Brain pericyte (primary cell): Measurements from ENCODE around the gene CAPN12.
"Not testable (repeated sequence)": the region's sequence is repeated elsewhere in the genome, so short reads cannot be mapped to it uniquely, and the experiment has no call there.

Source experiments
- DNase-seq: peaks from one replicate; pipeline ENCODE4 v3.0.0-alpha.2; 2012; ENCODE audit warnings: low read depth, low spot score

Gene CAPN12

GRCh38 chr19:38744298-38744681 is at the start of gene CAPN12:
CAPN12 (minus strand) TSS chr19:38744474; CDS start chr19:38744165, 309 bp downstream.
- no peak for DNase-seq

- DNase-seq = no peak
Observed at GRCh38 chr19:38793671-38794070, 49.4 kb upstream of the CAPN12 start.

GRCh38 chr19:38793177-38793576 is 48.9 kb upstream of the CAPN12 start:
- DNase-seq = no peak

- no peak for DNase-seq
Observed at GRCh38 chr19:38792250-38793111, 48.2 kb upstream of the CAPN12 start.

GRCh38 chr19:38791451-38792064 is 47.3 kb upstream of the CAPN12 start:
- DNase-seq = not testable (repeated sequence)

GRCh38 chr19:38790507-38791403 is 46.5 kb upstream of the CAPN12 start:
- DNase-seq = not testable (repeated sequence)

- no peak for DNase-seq
Observed at GRCh38 chr19:38788478-38789243, 44.4 kb upstream of the CAPN12 start, which contains the start of gene LGALS7B. LGALS7B (plus strand) TSS chr19:38789200; CDS start chr19:38789227, 27 bp downstream.

- DNase-seq = no peak
Observed at GRCh38 chr19:38786572-38787265, 42.4 kb upstream of the CAPN12 start.

- not testable (repeated sequence) for DNase-seq
Observed at GRCh38 chr19:38786061-38786460, 41.8 kb upstream of the CAPN12 start.

- DNase-seq = no peak
Observed at GRCh38 chr19:38785187-38785699, 41.0 kb upstream of the CAPN12 start.

- no peak for DNase-seq
Observed at GRCh38 chr19:38784224-38784623, 40.0 kb upstream of the CAPN12 start.

GRCh38 chr19:38782212-38782611 is 37.9 kb upstream of the CAPN12 start:
- DNase-seq = not testable (repeated sequence)

GRCh38 chr19:38781058-38781457 is 36.8 kb upstream of the CAPN12 start:
- DNase-seq = no peak

GRCh38 chr19:38780443-38780842 is 36.2 kb upstream of the CAPN12 start:
- DNase-seq = no peak

- no peak for DNase-seq
Observed at GRCh38 chr19:38778733-38779132, 34.5 kb upstream of the CAPN12 start.

- no peak for DNase-seq
Observed at GRCh38 chr19:38774181-38774950, 30.1 kb upstream of the CAPN12 start.

- DNase-seq = no peak
Observed at GRCh38 chr19:38773469-38774177, 29.3 kb upstream of the CAPN12 start, which contains the start of gene LGALS7. LGALS7 (minus strand) TSS chr19:38773517; CDS start chr19:38773492, 25 bp downstream.

- DNase-seq = not testable (repeated sequence)
Observed at GRCh38 chr19:38771569-38771968, 27.3 kb upstream of the CAPN12 start.

- DNase-seq = not testable (repeated sequence)
Observed at GRCh38 chr19:38770949-38771275, 26.6 kb upstream of the CAPN12 start.
